GM13976 (cell line): Measurements from ENCODE around the gene GAPT.

Source experiments
- DNase-seq: peaks from one replicate; pipeline ENCODE4 v3.0.0; 2012; ENCODE audit warnings: low spot score
- in situ Hi-C: fragments of 300-500 bp; cut with MboI; formaldehyde crosslinking; loops from one replicate; pipeline ENCODE4 v1.12.0; 2022; ENCODE audit warnings: low sequenced_read_pairs, mixed read lengths, inconsistent platforms; ENCODE audit not compliant: unreplicated experiment
- TF ChIP-seq, protein P1 (sequence below): IDR thresholded peaks from 2 replicates; pipeline ENCODE4 v1.5.1; 2012; ENCODE audit warnings: borderline replicate concordance, mild to moderate bottlenecking; ENCODE audit not compliant: insufficient read depth; ENCODE audit errors: extremely low read depth, missing control alignments, control extremely low read depth

GAPT gene

DNA sequence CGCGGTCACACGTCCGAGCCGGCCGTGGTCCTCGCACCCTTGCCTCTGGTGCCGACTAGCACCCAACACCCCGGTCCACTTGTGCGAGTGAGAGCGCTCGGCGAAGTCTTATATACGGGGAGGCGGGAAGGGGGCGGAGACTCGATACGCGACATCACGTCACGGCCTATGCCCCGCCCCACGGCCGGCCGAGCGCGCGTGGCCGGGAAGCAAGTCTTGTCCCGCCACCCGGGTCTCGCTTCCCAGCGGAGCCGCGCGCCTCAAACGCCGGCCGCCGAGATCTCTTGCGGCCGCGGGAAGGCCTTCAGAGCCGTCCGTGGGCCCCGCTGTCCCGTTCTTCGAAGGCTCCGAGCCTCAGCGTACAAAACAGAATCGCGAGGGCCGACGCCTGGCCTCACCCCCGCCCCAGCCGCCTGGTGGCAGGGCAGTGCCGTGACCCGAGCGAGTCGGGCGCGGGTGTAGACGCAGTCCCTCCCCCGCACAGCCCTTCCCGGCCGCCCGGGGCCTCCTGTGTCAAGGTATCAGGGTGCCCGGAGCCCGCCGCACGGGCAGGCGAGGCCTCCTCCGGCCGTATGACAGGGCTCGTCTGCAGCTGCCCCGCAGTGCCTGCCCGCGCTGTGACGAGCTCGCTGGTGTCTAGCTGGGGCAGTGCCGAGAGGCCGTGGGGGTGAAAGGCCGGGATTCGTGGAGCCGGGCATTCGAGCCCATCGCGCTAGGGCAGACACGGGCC lies 31.1 kb upstream of the GAPT start, which contains the start of gene PLK2:
TSS of gene PLK2 (minus strand) at position 85 of the 730 bp plus-strand sequence. CDS start 127 bp downstream, outside the sequence.
- TF ChIP-seq, protein P1, sequence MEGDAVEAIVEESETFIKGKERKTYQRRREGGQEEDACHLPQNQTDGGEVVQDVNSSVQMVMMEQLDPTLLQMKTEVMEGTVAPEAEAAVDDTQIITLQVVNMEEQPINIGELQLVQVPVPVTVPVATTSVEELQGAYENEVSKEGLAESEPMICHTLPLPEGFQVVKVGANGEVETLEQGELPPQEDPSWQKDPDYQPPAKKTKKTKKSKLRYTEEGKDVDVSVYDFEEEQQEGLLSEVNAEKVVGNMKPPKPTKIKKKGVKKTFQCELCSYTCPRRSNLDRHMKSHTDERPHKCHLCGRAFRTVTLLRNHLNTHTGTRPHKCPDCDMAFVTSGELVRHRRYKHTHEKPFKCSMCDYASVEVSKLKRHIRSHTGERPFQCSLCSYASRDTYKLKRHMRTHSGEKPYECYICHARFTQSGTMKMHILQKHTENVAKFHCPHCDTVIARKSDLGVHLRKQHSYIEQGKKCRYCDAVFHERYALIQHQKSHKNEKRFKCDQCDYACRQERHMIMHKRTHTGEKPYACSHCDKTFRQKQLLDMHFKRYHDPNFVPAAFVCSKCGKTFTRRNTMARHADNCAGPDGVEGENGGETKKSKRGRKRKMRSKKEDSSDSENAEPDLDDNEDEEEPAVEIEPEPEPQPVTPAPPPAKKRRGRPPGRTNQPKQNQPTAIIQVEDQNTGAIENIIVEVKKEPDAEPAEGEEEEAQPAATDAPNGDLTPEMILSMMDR: peak; percentile 25
- DNase-seq: peak; percentile 85
- in situ Hi-C loops: loop anchor here (10.0 to 25.0 kb wide), 3 partner anchors 675 to 1165 kb away; no protein-coding TSS in a partner anchor

DNA sequence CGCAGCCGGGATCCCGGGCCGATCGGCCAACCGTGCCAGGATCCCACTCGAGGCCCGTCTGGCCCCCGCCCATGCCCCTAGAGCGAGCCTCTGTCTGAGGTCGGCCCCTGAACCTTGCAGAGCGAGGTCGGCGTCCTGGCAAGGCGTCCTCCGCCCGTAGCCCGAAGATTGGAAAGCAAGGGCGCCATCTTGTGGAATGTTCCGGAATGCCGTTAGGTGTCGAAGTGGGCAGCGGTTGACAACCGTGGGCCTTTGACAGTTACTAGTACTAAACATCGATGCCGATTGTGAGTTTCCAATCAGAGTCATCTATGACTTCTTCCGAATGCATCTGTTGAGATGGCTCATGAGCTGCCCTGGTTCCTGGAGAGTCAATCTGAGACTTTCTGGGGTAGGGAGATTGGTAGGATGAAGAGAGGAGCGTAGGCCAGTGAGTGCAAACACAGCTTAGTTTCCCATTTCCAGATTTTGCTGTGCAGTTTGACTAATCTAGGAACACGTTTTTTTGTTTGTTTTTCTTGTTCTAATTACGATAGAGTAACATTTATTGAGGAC lies 30.4 kb upstream of the GAPT start:
- in situ Hi-C loops: loop anchor here (10.0 to 25.0 kb wide), 3 partner anchors 676 to 1166 kb away; no protein-coding TSS in a partner anchor
- TF ChIP-seq, protein P1: peak; percentile 82
- DNase-seq: peak; percentile 82

DNA sequence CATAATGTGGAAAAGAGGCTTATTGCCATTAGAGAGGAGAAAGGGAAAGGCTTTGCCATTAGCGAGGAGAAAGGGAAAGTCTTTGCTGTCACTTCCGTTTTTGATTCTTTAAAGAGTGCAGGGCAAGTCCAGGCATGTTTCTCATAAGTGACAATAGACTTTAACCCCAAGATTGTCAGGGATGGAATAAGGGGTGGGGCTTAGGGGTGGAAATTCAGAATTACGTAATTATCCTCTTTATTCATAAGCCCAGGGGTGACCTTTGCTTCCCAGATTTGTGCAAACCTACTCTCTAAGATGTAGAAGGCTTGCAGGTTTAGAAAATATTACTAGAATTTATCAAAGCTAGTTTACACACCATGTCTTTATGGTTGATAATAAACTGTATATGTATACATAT lies 29.1 kb upstream of the GAPT start:
- TF ChIP-seq, protein P1: no peak
- DNase-seq: no peak
- in situ Hi-C loops: loop anchor here (10.0 to 25.0 kb wide), 3 partner anchors 677 to 1167 kb away; no protein-coding TSS in a partner anchor

DNA sequence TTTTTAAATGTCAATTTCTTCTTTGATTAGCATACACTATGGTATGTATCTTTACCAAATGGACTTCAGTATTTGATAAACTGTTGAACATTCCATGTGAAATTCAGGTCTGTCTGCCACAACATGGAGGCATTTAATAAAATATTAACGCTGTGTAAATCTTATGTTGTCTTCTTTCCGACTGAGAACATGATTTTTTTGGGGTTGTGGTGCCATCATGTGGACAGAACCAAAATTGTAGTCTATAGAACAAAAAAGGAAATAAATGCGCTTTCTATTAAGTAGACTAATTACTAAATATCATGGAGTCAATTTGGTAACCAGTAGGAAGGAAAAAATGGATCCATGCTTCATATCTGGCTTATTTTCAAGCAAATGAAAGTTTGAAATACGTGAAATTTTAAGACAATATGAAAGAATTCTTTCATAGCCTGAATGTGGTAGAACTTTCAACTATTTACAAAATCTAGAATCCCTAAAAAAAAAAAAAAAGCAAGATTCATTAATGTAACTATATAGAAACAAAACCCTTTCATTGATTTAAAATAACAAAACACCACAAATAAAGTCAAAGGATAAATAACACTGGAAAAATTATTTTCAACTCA lies 28.5 kb upstream of the GAPT start:
- TF ChIP-seq, protein P1: peak; percentile 51
- in situ Hi-C loops: loop anchor here (10.0 to 25.0 kb wide), 3 partner anchors 678 to 1168 kb away; no protein-coding TSS in a partner anchor
- peak; percentile 38 for DNase-seq

GRCh38 chr5:58466939-58467338 lies 24.3 kb upstream of the GAPT start:
- DNase-seq: peak; percentile 28
- TF ChIP-seq, protein P1: no peak
- in situ Hi-C loops: loop anchor here (10.0 to 25.0 kb wide), 3 partner anchors 682 to 1172 kb away; no protein-coding TSS in a partner anchor

- no peak for DNase-seq
- TF ChIP-seq, protein P1: no peak
- in situ Hi-C loops: loop anchor here (10.0 to 25.0 kb wide), 4 partner anchors 375 to 1175 kb away; no protein-coding TSS in a partner anchor
Measured at GRCh38 chr5:58469896-58470295, 21.3 kb upstream of the GAPT start.
